ENCODE results near the gene DNAH8.

The DNAH8 gene

DNA sequence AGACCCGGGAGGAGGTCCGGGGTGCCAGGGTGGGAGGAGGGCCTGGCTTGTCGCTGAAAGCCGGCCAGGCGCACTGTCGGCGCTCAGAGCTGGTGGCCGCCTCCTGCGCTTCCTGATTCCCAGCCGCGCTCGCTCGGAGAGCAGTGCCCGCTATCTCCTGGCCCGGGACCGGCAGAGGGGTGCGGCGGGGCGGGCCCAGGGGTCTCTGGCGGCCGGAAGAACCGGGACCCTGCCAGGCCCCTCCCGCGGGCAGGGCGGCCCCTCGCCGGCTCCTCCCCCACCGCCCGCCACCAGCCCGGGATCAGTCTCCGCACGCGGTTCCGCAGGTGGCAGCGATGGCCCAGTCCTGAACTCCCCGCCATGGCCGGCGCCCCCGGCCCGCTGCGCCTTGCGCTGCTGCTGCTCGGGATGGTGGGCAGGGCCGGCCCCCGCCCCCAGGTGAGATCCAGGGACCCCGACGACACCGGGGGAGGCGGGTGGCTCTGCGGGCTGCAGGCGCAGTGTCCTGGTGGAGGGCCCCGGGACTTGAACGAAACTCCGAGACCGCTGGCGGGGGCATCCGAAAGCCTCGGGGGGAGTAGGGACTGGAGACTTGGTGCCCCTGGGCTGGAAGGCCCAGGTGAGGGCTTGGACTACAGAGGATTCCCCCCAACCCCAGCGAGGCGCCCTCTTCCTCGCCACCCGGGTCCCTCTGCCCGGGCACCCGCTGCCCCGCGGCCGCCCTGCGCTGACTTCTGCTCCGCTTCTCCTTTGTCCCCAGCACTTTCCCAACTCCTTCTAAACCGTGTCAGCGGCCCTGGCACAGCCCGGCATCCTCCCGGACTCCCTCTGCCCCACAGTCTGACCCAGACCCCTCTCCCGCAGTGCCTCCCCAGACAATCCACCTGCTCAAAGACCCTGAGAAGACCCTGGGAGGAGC lies 333.6 kb downstream of the DNAH8 start, which contains the start of gene GLP1R:
GLP1R (plus strand) TSS at position 301 of the 919 bp plus-strand sequence; CDS start at position 361, 60 bp downstream.
- DNase-seq (ENCODE audit: low read depth in 2 of 2, low spot score in 1 of 2): no peak

DNA sequence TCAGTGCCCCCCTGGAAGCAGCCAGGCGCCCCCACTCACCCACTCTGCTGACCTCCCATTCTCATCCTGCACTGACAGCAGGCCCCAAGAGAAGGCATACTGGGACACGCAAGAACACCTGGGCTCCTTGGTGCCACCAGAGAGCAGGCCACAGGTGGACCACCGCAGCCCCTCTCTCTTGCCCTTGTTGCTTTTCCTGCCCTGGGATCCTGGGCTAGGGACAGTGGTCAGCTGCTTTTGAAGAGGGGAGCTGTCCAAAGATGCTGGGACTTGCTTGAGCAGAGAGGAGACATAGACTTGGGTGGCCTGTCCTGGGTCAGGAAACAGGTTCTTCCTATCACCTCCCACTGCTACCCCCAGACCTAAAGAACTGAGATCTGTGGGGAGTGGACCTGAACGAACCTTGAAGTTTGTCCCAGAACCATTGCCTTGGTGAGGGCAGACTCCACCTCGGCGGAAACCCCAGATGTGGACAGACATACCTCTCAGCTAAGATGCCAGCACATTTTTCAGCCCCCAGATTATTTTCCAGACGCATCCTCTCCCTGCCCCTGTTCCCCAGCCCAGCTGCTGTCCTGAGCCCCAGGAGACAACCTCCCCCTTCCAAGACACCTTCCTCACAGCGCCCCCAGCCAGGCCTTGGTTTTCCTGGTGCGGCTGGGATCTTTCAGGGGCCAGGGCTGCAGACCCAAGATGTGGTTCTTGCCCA lies 334.6 kb downstream of the DNAH8 start:
- DNase-seq (ENCODE audit: low read depth in 2 of 2, low spot score in 1 of 2): no peak

DNA sequence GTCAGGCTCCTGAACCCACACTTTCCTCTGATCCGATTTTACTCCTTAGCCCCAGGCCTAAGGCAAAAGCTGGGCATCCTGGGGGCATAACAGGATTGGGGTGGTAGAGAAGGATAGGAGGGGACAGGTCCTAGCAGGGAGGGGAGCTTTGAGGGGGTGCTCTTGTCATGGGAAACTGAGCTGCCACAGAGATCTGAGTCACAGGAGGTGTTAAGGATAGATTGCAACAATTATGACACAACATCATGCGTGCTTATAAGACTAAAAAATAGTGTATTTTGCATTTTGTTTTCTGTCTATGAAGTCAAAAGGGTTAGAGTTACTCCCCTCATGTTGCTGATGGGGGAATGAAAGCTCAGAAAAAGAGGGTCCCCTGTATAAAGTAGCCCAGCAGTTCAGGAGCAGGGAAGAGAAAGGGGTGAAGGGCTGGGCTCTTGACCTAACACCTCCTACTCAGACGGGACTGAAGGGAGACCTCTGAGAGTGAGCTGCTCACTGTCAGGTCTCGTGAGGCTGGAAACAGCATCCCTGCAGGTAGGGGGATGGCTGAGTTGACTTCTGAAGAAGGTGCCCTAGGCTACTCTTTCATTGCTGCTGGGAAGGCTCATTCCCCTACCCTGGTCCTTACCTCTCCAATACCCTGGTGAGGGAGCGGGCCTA lies 335.5 kb downstream of the DNAH8 start:
- no peak for DNase-seq (ENCODE audit: low read depth in 2 of 2, low spot score in 1 of 2)

DNA sequence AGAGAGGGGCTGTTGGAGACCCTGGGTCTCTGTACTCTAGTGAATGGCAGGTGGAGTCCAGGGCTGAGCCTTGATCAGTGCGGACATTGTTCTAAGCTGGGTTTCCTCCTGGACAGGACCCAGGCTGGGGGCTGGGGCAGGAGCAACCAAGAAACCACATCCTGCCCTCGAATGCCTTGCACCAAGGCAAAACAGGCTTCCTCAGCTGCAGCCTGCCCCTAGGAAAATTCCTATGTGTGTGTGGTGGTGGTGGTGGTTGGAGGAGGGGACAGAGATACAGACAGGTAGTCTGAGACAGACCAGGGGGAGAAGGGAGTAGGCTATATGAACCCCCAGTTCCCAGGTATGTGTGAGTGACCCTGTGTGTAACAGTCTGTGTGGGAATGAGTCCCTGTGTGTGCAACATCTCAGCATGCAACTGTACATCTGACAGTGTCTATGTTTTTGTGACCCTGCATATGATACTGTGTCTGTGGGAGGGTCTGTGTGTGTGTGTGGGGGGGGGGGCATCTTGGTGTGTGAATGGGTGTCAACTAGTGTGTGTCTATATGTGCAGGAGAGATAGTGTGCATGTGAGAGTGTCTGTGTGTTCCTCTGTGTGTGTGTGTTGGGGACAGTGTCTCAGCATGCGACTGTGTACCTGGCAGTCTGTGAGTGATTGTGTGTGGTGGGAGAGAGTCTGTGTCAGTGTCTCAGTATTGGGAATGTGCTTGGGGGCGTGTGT lies 336.4 kb downstream of the DNAH8 start:
- no peak for DNase-seq (ENCODE audit: low read depth in 2 of 2, low spot score in 1 of 2)

DNA sequence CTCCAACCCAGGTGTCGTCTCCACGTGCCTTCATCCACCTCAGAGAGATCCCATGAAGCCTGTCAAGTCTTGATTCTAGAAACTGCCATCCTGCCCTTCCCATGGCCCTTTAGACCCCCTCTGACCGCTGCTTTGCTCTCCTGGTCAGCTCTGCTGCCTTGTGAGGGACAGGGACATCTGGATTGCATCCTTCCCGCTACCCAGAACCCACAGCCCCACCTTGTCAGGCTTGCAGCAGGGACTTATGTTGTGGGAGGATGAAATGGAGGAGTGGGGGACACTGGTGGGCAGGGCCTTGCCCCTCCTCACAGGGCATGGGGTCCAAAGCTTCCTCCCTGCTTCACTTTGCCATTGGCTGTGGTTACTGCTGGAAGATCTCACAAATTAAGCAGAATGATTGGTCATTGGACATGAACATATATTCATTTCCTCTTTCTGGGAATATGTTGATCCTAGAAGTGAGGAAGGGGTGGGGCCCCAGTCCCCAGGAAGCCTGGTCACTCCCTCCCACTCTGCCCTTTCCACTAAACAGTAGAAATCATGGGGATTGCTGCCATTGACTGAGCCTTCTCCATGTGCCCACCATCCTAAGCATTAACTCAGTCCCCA lies 338.0 kb downstream of the DNAH8 start:
- DNase-seq (ENCODE audit: low read depth in 2 of 2, low spot score in 1 of 2): no peak

DNA sequence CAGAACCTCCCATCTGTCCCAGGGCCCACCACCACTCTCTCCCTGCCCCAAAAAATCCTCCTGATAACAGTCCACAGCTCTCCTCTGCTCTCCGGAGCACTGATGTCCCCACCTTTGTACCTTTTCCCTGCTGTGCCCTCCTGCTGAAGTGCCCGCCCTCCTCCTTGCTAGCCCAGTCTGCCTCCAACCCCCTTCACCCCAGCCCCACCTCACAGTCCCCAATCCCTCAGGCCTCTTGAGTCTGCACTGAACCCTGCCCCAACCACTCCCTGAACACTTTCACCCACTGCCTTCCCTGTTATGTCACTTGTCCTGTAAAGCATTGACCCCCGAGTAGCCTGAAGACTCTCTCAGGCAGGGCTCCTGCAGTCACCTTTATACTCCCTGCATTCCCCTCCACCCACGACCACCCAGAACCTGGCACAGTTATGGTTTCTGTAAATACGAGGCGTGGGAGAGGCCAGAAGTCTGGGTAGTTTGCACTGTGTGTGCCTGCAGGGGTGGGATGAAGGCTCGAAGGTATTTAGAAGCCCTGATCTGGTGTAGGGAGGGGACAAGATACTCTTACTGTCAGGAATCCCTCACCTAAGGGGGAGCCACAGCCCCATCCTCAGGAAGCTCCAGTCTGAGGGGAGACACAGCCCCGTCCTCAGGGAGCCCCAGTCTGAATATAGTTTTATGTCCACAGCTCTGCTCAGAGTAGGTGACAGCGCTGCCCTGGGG lies 338.9 kb downstream of the DNAH8 start:
- DNase-seq (ENCODE audit: low read depth in 2 of 2, low spot score in 1 of 2): no peak

GRCh38 chr6:39054577-39055142 lies 339.5 kb downstream of the DNAH8 start:
- no peak for DNase-seq (ENCODE audit: low read depth in 2 of 2, low spot score in 1 of 2)

DNA sequence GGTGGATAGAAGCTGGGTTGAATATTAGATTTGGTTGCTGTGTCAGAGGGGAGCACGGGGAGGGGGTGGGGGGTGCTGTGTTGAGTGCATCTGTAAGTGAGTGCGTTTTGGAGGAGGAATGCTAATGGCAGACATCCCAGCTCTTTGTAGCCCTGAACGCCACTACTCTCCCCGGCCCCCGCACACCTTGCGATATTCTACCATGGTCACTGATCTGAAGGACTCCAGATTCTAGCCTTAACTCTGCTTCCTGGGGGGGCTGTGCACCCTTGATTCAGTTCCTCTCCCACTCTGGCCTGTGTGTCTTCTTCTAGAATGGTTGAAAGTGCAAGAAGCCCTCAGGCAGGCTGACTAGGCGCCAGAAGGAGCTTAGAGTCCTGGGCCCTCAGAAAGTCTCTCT lies 340.6 kb downstream of the DNAH8 start:
- no peak for DNase-seq (ENCODE audit: low read depth in 2 of 2, low spot score in 1 of 2)

DNA sequence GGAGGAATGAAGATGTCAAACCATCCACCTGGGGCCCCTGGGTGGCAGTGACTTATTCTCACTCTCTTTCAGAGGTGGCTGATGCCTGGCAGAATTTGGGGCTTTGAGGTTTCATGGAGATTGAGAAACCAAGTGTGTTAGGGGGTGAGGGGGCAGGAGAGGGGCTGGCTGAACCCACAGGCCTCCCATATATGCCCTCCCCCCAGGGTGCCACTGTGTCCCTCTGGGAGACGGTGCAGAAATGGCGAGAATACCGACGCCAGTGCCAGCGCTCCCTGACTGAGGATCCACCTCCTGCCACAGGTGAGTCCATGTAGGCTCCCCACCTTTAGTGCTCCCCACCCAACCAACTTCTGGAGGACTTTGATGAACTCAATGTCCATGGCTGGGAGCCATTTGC lies 341.1 kb downstream of the DNAH8 start:
- DNase-seq (ENCODE audit: low read depth in 2 of 2, low spot score in 1 of 2): no peak

- no peak for DNase-seq (ENCODE audit: low read depth in 2 of 2, low spot score in 1 of 2)
Measured at GRCh38 chr6:39056681-39057080, 341.6 kb downstream of the DNAH8 start.

GRCh38 chr6:39057251-39058155 lies 342.4 kb downstream of the DNAH8 start:
- DNase-seq (ENCODE audit: low read depth in 2 of 2, low spot score in 1 of 2): no peak

DNA sequence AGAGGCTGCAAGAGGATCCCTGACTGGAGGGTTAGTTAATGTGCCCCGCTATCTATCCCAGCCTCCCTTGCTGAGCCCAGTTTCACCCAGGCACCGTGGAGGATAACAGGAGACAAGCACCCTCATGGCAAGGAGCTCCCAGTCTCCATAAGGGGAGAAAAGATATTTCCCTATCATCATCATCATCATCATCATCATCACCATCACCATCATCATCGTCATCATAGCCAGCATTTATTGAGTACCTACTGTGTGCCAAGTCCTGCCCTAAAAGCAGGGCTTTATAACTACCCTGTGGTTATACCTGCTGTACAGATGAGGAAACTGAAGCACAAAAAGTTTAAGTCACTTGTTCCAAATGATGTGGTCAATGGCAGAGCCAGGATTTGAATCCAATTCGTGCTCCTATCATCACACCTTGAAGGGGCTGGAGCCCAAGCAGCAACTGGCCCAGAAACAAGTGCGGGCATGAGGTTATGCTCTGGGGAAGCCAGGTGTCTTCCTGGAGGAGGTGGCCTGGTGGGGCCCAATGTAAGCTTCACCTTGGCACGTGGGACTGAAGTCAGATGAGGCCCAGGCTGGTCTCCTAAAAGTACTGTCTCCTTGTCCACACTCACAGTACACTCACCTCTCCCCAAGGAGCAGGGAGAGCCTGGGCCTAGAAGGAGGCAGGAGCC lies 343.5 kb downstream of the DNAH8 start:
- DNase-seq (ENCODE audit: low read depth in 2 of 2, low spot score in 1 of 2): no peak

DNA sequence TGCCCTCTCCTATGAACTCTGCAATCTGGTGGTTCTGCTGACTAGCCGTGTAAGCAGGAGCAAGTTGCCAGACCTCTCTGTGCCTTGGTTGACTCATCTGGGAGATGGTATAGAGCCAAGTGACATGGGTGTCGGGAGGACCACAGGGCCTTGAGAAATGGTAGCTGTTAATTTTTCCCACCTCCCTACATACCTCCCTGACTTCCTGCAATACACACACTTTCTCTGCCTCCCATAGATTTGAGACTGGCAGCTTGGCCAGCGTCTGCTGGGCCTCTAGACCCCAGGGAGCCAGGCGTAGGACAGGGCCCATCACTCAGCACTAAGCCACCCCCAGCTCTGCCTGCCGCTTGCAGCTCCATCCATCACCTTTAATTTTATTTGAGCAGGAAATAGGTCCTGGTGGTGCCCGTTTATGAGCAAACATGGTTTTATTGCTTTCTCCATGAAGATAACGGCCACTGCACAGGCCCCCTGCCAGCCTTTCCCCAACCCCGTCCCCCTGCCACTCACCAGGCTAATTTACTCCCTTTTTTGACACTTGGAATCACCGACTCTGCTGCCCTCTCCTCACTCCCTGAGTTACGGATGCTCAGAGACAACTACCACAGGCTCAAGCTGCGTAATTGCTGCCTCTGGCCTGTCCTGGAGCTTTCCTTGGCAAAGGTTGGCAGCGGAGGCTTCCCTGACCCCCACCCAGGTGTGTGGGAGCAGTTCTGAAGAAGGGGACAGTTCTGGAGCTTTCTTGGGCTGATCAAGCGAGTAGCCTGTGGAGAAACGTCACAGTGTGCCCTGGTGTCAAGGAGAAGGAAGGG lies 344.6 kb downstream of the DNAH8 start:
- no peak for DNase-seq (ENCODE audit: low read depth in 2 of 2, low spot score in 1 of 2)

DNA sequence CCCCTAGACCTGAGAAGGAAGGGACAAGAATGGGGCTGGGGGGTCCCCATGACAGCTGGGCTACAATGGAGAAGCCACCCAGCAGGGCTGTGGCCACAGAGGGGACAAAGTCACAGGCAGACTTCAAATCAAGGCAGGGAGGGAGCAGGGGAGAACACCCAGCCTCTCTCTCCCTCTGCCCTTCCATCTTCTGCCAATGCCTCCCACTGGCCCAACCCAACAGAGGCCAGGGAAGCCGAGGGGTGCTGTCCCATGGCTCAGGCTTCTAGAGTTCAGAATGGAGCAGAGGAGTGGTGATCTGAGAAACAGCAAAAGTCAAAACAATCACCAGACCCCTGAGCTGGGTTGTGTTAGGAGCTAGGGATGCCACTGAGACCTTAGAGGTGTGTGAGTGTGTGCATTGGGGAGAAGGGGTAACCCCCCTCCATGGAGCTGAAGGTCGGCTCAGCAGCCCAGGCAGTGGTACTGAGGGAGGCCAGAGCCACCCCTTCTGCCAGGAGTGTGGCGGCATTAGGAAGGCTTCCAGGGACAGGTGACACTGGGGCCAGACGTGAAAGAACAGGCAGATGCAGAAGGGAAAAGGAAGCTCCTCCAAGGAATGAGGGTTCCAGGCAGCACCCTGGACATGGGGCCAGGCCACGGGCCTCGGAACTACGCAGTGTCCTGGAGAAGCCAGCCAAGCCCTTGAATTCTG lies 345.5 kb downstream of the DNAH8 start:
- DNase-seq (ENCODE audit: low read depth in 2 of 2, low spot score in 1 of 2): no peak

DNA sequence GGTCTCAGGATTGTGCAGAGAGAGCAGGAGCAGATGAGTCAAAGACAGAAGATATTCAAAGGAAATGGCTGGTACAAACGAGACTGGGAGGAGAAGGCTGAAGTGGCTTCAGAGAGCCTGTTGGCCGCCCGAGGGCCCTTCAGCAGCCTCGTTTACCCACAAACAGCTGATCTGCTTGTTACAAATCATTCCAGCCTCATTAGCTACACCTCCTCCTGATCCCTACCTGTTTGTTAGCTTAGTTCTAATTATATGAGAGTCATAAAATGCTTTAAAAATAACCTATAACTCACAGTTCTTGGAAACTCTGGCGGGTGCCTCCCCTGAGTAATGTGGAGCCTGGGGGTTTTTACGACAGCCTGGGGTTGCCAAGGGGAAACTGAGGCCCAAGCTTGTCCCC lies 346.1 kb downstream of the DNAH8 start:
- DNase-seq (ENCODE audit: low read depth in 2 of 2, low spot score in 1 of 2): no peak

GRCh38 chr6:39061588-39061987 lies 346.5 kb downstream of the DNAH8 start:
- no peak for DNase-seq (ENCODE audit: low read depth in 2 of 2, low spot score in 1 of 2)

Data from stimulated activated CD8-positive, alpha-beta memory T cell treated with anti-CD3 and anti-CD28 coated beads, Interleukin-4, amount 100 ng/mL, for 1 hour (primary cell).